Common myeloid progenitor, CD34-positive (primary cell): ENCODE data around the gene ATP5PO. TPM values are rescaled to one million over a fixed set of nuclear protein-coding genes. Genes with fewer than 3 reads are reported as not detected.

Experiments
- CTCF ChIA-PET: fragments of 350-600 bp; sonication (Branson Sonifier 250); formaldehyde crosslinking; loops from one replicate; lab custom pipeline; 2021; ENCODE audit warnings: antibody characterized with exemption; lab: Charles Lee
- POLR2A ChIA-PET: fragments of 350-600 bp; sonication (Branson Sonifier 250); formaldehyde crosslinking; loops from one replicate; lab custom pipeline; 2021; ENCODE audit warnings: antibody characterized with exemption; lab: Charles Lee
- DNase-seq, 3 donors: peaks; one replicate each; pipeline versions ENCODE4 v3.0.0 to v3.0.0-alpha.2; 2013
- H3K27ac ChIP-seq, 2 experiments: 1 replicate in 1 of 2; 2 replicates in 1 of 2; pipeline ENCODE4 v1.7.0; 2013; ENCODE audit warnings: inconsistent platforms in 2 of 2, low read length in 2 of 2, mild to moderate bottlenecking in 2 of 2, low read depth in 1 of 2, moderate library complexity in 1 of 2; ENCODE audit not compliant: severe bottlenecking in 2 of 2, insufficient read depth in 1 of 2, poor library complexity in 1 of 2
- H3K27me3 ChIP-seq, 5 experiments: replicated peaks in 2 of 5; 1 replicate in 3 of 5; 2 replicates in 2 of 5; pipeline versions ENCODE4 v1.6.1 to v1.7.0; 2013; ENCODE audit warnings: low read length in 4 of 5, mild to moderate bottlenecking in 2 of 5, moderate library complexity in 2 of 5, inconsistent platforms in 1 of 5; ENCODE audit not compliant: insufficient read depth in 5 of 5, control insufficient read depth in 4 of 5
- H3K36me3 ChIP-seq, 4 experiments: 1 replicate in 2 of 4; 2 replicates in 2 of 4; pipeline versions ENCODE4 v1.6.1 to v1.7.0; 2013; ENCODE audit warnings: low read length in 3 of 4, control low read depth in 1 of 4, mild to moderate bottlenecking in 1 of 4; ENCODE audit not compliant: control insufficient read depth in 4 of 4, insufficient read depth in 4 of 4
- H3K4me1 ChIP-seq, 4 experiments: 1 replicate in 3 of 4; 2 replicates in 1 of 4; pipeline versions ENCODE4 v1.6.1 to v1.7.1; 2013; ENCODE audit warnings: low read length in 3 of 4, mild to moderate bottlenecking in 3 of 4, control low read depth in 1 of 4, inconsistent platforms in 1 of 4, moderate library complexity in 1 of 4; ENCODE audit not compliant: control insufficient read depth in 4 of 4, insufficient read depth in 4 of 4; ENCODE audit errors: control extremely low read depth in 1 of 4
- H3K4me3 ChIP-seq, 7 experiments: 1 replicate in 4 of 7; 2 replicates in 3 of 7; pipeline versions ENCODE4 v1.5.1 to v1.7.0; 2013; ENCODE audit warnings: mild to moderate bottlenecking in 7 of 7, low read length in 6 of 7, moderate library complexity in 6 of 7, inconsistent platforms in 2 of 7, low read depth in 2 of 7, control low read depth in 1 of 7; ENCODE audit not compliant: insufficient read depth in 4 of 7, control insufficient read depth in 1 of 7; ENCODE audit errors: extremely low read depth in 1 of 7
- H3K9me3 ChIP-seq, 5 experiments: 1 replicate in 4 of 5; 2 replicates in 1 of 5; pipeline versions ENCODE4 v1.6.1 to v1.7.1; 2013; ENCODE audit warnings: low read length in 4 of 5, mild to moderate bottlenecking in 2 of 5, inconsistent platforms in 1 of 5, low read depth in 1 of 5, moderate library complexity in 1 of 5; ENCODE audit not compliant: control insufficient read depth in 4 of 5, insufficient read depth in 2 of 5; ENCODE audit errors: control extremely low read depth in 1 of 5
- WGBS: methylation state at CpG from one replicate; pipeline ENCODE4 v1.1.5; 2013; ENCODE audit not compliant: insufficient coverage; 5-methylcytosine and 5-hydroxymethylcytosine counted together
- polyA plus RNA-seq: library from polyadenylated mRNA; unstranded; fragments of 120-200 nt; gene quantifications from one replicate; pipeline ENCODE4 v1.2.1, GENCODE V29; 2013

ATP5PO gene
- polyA plus RNA-seq = 274 TPM

- H3K27me3 ChIP-seq = no peaks in the 10 kb centered on the region
- peak within 1 kb of the TSS; percentile 78 to 94 for H3K27ac ChIP-seq
- POLR2A ChIA-PET = no interaction called here
- no peaks in the 10 kb centered on the region for H3K9me3 ChIP-seq
- H3K36me3 ChIP-seq = peaks cover 3 to 26% (median 21%) of the 10 kb centered on the region in 4 experiments
- CTCF ChIA-PET = interaction anchor here (1.1 kb wide), 1 partner anchor 447 kb away, joined by 4 read pairs; no protein-coding TSS in a partner anchor
- 0% methylated on average over 38 of the region's 45 CpGs for WGBS
- peak within 1 kb of the TSS; percentile 87 to 100 (median 98) for H3K4me3 ChIP-seq
- H3K4me1 ChIP-seq = peaks cover 10 to 16% (median 13%) of the 10 kb centered on the region in 4 experiments
- peak; percentile 96 to 99 (median 98) for DNase-seq
These were observed at the start of gene ATP5PO for GRCh38 chr21:33915368-33916199. Gene ATP5PO (minus strand): TSS chr21:33915804. CDS start chr21:33915763, 41 bp downstream.

GRCh38 chr21:33964706-33965325 lies 49.2 kb upstream of the ATP5PO start:
- peak in 2 of 3 donors; percentile 48 to 68 for DNase-seq
- Histone ChIP-seq H3K4me3 (peak overlapping the region in 1 of 7 experiments; percentile 5), H3K36me3 (no peaks in the 10 kb centered on the region), H3K4me1 (peaks cover 0 to 6% (median 2%) of the 10 kb centered on the region in 4 experiments), H3K9me3 (peaks cover 0 to 4% (median 0%) of the 10 kb centered on the region in 5 experiments), H3K27me3 (no peaks in the 10 kb centered on the region), H3K27ac (peak overlapping the region in 1 of 2 experiments; percentile 6)
- ChIA-PET POLR2A (no interaction called here), CTCF (interaction anchor here (1.5 kb wide), 1 partner anchor 12 kb away, joined by 3 read pairs; no protein-coding TSS in a partner anchor)
- 38% methylated on average over 3 of the region's 3 CpGs for WGBS

GRCh38 chr21:33963848-33964555 lies 48.4 kb upstream of the ATP5PO start:
- Histone ChIP-seq H3K4me1 (peaks cover 0 to 6% (median 2%) of the 10 kb centered on the region in 4 experiments), H3K27ac (peak overlapping the region in 1 of 2 experiments; percentile 6), H3K4me3 (no peak overlapping the region), H3K27me3 (no peaks in the 10 kb centered on the region), H3K36me3 (no peaks in the 10 kb centered on the region), H3K9me3 (peaks cover 0 to 11% (median 3%) of the 10 kb centered on the region in 5 experiments)
- ChIA-PET CTCF (interaction anchor here (1.5 kb wide), 1 partner anchor 11 kb away, joined by 3 read pairs; no protein-coding TSS in a partner anchor), POLR2A (no interaction called here)
- 100% methylated on average over 4 of the region's 5 CpGs for WGBS
- no peak for DNase-seq

GRCh38 chr21:33962290-33962689 lies 46.7 kb upstream of the ATP5PO start:
- Histone ChIP-seq H3K27ac (no peak overlapping the region), H3K4me3 (no peak overlapping the region), H3K36me3 (no peaks in the 10 kb centered on the region), H3K27me3 (no peaks in the 10 kb centered on the region), H3K4me1 (peaks cover 0 to 6% (median 2%) of the 10 kb centered on the region in 4 experiments), H3K9me3 (peaks cover 0 to 15% (median 5%) of the 10 kb centered on the region in 5 experiments)
- 92% methylated on average over 4 of the region's 6 CpGs for WGBS
- ChIA-PET CTCF (interaction anchor here (1.0 to 1.8 kb wide), 2 partner anchors 13 to 19 kb away, joined by 3 to 4 read pairs; no protein-coding TSS in a partner anchor), POLR2A (no interaction called here)
- no peak for DNase-seq

- Histone ChIP-seq H3K4me1 (peaks cover 0 to 6% (median 0%) of the 10 kb centered on the region in 4 experiments), H3K36me3 (no peaks in the 10 kb centered on the region), H3K27ac (no peak overlapping the region), H3K27me3 (no peaks in the 10 kb centered on the region), H3K9me3 (peaks cover 0 to 15% (median 5%) of the 10 kb centered on the region in 5 experiments), H3K4me3 (no peak overlapping the region)
- DNase-seq = no peak
- POLR2A ChIA-PET = no interaction called here
- CTCF ChIA-PET = interaction anchor here (1.8 kb wide), 1 partner anchor 14 kb away, joined by 4 read pairs; no protein-coding TSS in a partner anchor
- 50% methylated on average over 2 of the region's 6 CpGs for WGBS
These were observed 45.5 kb upstream of the ATP5PO start for GRCh38 chr21:33961061-33961460.

- CTCF ChIA-PET = interaction anchor here (1.0 to 1.3 kb wide), 3 partner anchors 11 to 242 kb away, joined by 3 read pairs; no protein-coding TSS in a partner anchor
- H3K27me3 ChIP-seq = no peaks in the 10 kb centered on the region
- H3K4me1 ChIP-seq = peaks cover 0 to 4% (median 0%) of the 10 kb centered on the region in 4 experiments
- H3K27ac ChIP-seq = no peak overlapping the region
- no peak for DNase-seq
- H3K4me3 ChIP-seq = no peak overlapping the region
- POLR2A ChIA-PET = no interaction called here
- no peaks in the 10 kb centered on the region for H3K36me3 ChIP-seq
- peaks cover 0 to 15% (median 5%) of the 10 kb centered on the region in 5 experiments for H3K9me3 ChIP-seq
These were observed 44.1 kb upstream of the ATP5PO start for GRCh38 chr21:33959680-33960079.
